PC-9 (cell line): ENCODE data around the gene KDM4C. TPM values are rescaled to one million over a fixed set of nuclear protein-coding genes. Genes with fewer than 3 reads are reported as not detected.

Experiments
- BruUV-seq: library from RNA; stranded (reverse); fragments of 400-500 nt; replicated peaks from 2 replicates; lab custom pipeline; 2021; lab: Mats Ljungman, UMichigan
- CTCF ChIA-PET: fragments of 300-600 bp; sonication (Branson Sonifier 250); formaldehyde crosslinking; loops from one replicate; lab custom pipeline; 2022; ENCODE audit warnings: antibody characterized with exemption; lab: Charles Lee
- POLR2A ChIA-PET: fragments of 300-600 bp; sonication (Branson Sonifier 250); formaldehyde crosslinking; loops from one replicate; lab custom pipeline; 2022; ENCODE audit warnings: antibody characterized with exemption; ENCODE audit not compliant: unreplicated experiment; lab: Charles Lee
- DNase-seq, 2 experiments: peaks; one replicate each; pipeline versions ENCODE4 v3.0.0 to v3.0.0-alpha.2; 2015 to 2022; ENCODE audit warnings: mixed read lengths in 1 of 2
- H2AFZ ChIP-seq: fragments of 200-600 bp; sonication (generic); 2 replicates; pipeline ENCODE4 v1.8.1; 2017; ENCODE audit warnings: antibody characterized with exemption
- H3F3A ChIP-seq: fragments of 200-600 bp; sonication (generic); 2 replicates; pipeline ENCODE4 v1.8.1; 2017; ENCODE audit warnings: antibody characterized with exemption, mild to moderate bottlenecking, low read depth; ENCODE audit not compliant: insufficient read depth
- H3K27ac ChIP-seq: fragments of 200-600 bp; sonication (generic); 2 replicates; pipeline ENCODE4 v1.6.1; 2016; ENCODE audit warnings: mixed run types
- H3K27me3 ChIP-seq: fragments of 200-600 bp; sonication (generic); 2 replicates; pipeline ENCODE4 v1.6.1; 2016; ENCODE audit warnings: low read depth, mixed run types; ENCODE audit not compliant: insufficient read depth
- H3K36me3 ChIP-seq: fragments of 200-600 bp; sonication (generic); 2 replicates; pipeline ENCODE4 v1.6.1; 2016; ENCODE audit warnings: low read depth, mixed run types
- H3K4me1 ChIP-seq: fragments of 200-600 bp; sonication (generic); replicated peaks from 2 replicates; pipeline ENCODE4 v1.6.1; 2016; ENCODE audit warnings: mixed run types; ENCODE audit not compliant: insufficient read depth
- H3K4me2 ChIP-seq: fragments of 200-600 bp; sonication (generic); 2 replicates; pipeline ENCODE4 v1.6.1; 2017; ENCODE audit warnings: mixed run types
- H3K4me3 ChIP-seq: fragments of 200-600 bp; sonication (generic); 2 replicates; pipeline ENCODE4 v1.6.1; 2016; ENCODE audit warnings: mixed run types
- H3K79me2 ChIP-seq: fragments of 200-600 bp; sonication (generic); 2 replicates; pipeline ENCODE4 v1.6.1; 2017; ENCODE audit warnings: low read depth, mixed run types
- H3K9me2 ChIP-seq: fragments of 200-600 bp; sonication (generic); 2 replicates; pipeline ENCODE4 v1.8.1; 2017; ENCODE audit warnings: mild to moderate bottlenecking; ENCODE audit not compliant: insufficient read depth
- H3K9me3 ChIP-seq: fragments of 200-600 bp; sonication (generic); 2 replicates; pipeline ENCODE4 v1.8.1; 2016; ENCODE audit warnings: low read depth; ENCODE audit not compliant: insufficient read depth
- H4K20me1 ChIP-seq: fragments of 200-600 bp; sonication (generic); 2 replicates; pipeline ENCODE4 v1.8.1; 2017; ENCODE audit not compliant: insufficient read depth
- EZH2 ChIP-seq: fragments of 200-600 bp; sonication (generic); IDR thresholded peaks from 2 replicates; pipeline ENCODE4 v1.8.0; 2017; ENCODE audit warnings: antibody characterized with exemption, low read depth
- intact Hi-C: fragments of 100-400 bp; cut with micrococcal nuclease; formaldehyde crosslinking; loops from one replicate; pipeline ENCODE4 v1.10.0; 2022; ENCODE audit not compliant: unreplicated experiment
- total RNA-seq: library from RNA; stranded (reverse); gene quantifications from 2 replicates; pipeline ENCODE4 v1.2.3, GENCODE V29; 2021
- TF ChIP-seq, protein P1 (sequence below): fragments of 200-600 bp; sonication (generic); conservative IDR thresholded peaks from 2 replicates; pipeline ENCODE4 v1.6.1; 2017; ENCODE audit warnings: mixed run types, antibody characterized with exemption, mild to moderate bottlenecking, moderate library complexity

Gene KDM4C
- total RNA-seq, 1 experiment from 2014 or later: 12.9 TPM

DNA sequence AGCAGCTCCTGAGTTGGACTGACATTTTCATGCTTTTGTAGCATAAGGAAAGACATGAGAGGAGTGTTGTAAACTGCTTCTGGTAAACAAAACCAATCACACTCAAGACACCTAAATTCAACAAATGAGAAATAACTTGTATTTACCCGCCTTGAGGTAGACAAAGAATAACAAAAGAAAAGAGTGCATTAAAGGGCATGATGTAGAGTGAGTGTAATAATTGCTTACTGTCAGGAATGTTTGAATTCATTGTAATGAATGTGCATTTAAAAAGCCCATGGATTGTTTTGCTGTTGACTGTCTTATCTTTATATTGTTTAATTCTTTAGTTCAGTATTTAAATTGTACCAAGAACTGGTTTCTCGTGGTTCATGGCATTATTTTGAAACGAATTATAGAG, 61.8 kb downstream of the KDM4C start:
- no peak for DNase-seq
- Histone ChIP-seq H2AFZ (no peak overlapping the region), H3K27me3 (no peaks in the 10 kb centered on the region), H3K27ac (no peak overlapping the region), H3K36me3 (no peaks in the 10 kb centered on the region), H3K4me1 (no peaks in the 10 kb centered on the region), H3F3A (no peaks in the 10 kb centered on the region), H3K9me2 (no peaks in the 10 kb centered on the region), H4K20me1 (no peaks in the 10 kb centered on the region), H3K79me2 (no peaks in the 10 kb centered on the region), H3K9me3 (no peaks in the 10 kb centered on the region), H3K4me3 (no peak overlapping the region), H3K4me2 (no peak overlapping the region)
- ChIA-PET POLR2A (no interaction called here), CTCF (interaction anchor here (0.7 kb wide), 1 partner anchor 765 kb away, joined by 3 read pairs; no protein-coding TSS in a partner anchor)
- intact Hi-C loops: no loop called here
- TF ChIP-seq EZH2: no peak
- TF ChIP-seq, protein P1, sequence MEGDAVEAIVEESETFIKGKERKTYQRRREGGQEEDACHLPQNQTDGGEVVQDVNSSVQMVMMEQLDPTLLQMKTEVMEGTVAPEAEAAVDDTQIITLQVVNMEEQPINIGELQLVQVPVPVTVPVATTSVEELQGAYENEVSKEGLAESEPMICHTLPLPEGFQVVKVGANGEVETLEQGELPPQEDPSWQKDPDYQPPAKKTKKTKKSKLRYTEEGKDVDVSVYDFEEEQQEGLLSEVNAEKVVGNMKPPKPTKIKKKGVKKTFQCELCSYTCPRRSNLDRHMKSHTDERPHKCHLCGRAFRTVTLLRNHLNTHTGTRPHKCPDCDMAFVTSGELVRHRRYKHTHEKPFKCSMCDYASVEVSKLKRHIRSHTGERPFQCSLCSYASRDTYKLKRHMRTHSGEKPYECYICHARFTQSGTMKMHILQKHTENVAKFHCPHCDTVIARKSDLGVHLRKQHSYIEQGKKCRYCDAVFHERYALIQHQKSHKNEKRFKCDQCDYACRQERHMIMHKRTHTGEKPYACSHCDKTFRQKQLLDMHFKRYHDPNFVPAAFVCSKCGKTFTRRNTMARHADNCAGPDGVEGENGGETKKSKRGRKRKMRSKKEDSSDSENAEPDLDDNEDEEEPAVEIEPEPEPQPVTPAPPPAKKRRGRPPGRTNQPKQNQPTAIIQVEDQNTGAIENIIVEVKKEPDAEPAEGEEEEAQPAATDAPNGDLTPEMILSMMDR: no peak
- no TSS peak for BruUV-seq

DNA sequence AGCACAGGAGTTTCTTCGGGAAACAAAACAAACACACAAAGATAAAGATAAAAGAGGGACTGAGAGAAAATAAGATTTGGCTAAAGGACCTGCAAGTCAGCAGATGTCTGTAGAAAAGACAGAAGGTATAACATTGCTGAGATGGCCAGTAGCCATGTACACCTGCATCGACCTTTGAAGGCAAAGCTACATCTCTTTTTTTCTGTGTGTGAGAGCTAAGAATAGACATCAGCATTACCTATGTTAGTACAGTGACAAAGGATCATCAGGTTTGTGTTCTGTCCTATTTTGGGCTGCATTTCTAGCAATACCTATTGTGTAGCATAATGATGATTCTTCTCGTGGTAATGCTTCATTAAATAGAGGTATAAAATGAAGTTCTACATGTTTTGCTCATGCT, 64.9 kb downstream of the KDM4C start:
- H2AFZ ChIP-seq: no peak overlapping the region
- no peaks in the 10 kb centered on the region for H3K9me3 ChIP-seq
- intact Hi-C loops: loop anchor here (10.0 kb wide), 1 partner anchor 832 kb away; no protein-coding TSS in a partner anchor
- no peaks in the 10 kb centered on the region for H3F3A ChIP-seq
- no peaks in the 10 kb centered on the region for H3K27me3 ChIP-seq
- no peak overlapping the region for H3K4me3 ChIP-seq
- H3K9me2 ChIP-seq: no peaks in the 10 kb centered on the region
- H3K4me2 ChIP-seq: no peak overlapping the region
- no peaks in the 10 kb centered on the region for H3K4me1 ChIP-seq
- H3K79me2 ChIP-seq: no peaks in the 10 kb centered on the region
- ChIA-PET CTCF (no interaction called here), POLR2A (no interaction called here)
- TF ChIP-seq EZH2: no peak
- TF ChIP-seq, protein P1: no peak
- BruUV-seq: no TSS peak
- DNase-seq: no peak
- H3K36me3 ChIP-seq: no peaks in the 10 kb centered on the region
- H3K27ac ChIP-seq: no peak overlapping the region
- H4K20me1 ChIP-seq: no peaks in the 10 kb centered on the region

DNA sequence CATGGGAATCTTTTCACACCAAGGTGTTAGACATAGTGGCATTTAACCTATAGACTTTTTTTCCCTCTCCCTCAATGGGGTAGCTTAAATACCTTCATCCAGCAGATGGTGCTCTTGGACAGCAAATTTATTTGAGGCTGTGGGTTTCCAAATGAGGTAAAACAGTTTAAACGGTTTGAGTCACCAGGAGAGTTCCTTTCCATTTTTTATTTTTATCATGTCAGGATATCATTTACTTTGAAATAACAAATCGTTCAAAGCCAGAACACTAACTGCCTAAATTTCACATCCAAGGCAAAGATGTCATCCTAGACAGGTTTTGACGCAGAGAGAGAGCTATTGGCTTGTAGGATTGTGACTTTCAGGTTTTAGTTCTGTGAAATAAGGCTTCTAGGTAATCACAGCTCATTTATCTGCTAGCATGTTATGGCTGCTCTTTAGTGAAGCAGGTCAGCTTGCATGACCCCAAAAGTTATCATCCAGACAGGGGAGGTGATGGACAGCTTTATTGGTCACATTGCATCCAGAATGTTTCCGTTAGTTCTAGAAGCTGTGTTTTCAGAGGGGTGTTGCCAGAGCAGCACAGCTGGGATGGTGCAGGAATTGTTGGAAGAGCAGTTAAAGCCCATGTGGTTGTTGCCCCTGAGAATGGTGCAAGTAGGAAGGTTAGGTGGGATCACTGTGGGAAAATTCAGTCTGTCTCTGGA, 69.8 kb downstream of the KDM4C start:
- H3K36me3 ChIP-seq: no peaks in the 10 kb centered on the region
- BruUV-seq: no TSS peak
- no peaks in the 10 kb centered on the region for H3F3A ChIP-seq
- no peak overlapping the region for H3K4me2 ChIP-seq
- no peaks in the 10 kb centered on the region for H3K79me2 ChIP-seq
- ChIA-PET CTCF (interaction anchor here (0.7 kb wide), 1 partner anchor 230 kb away, joined by 3 read pairs; no protein-coding TSS in a partner anchor), POLR2A (interaction anchor here (0.6 kb wide), 1 partner anchor 659 kb away, joined by 5 read pairs; no protein-coding TSS in a partner anchor)
- no peak overlapping the region for H3K27ac ChIP-seq
- H3K27me3 ChIP-seq: no peaks in the 10 kb centered on the region
- H3K9me2 ChIP-seq: no peaks in the 10 kb centered on the region
- H3K4me3 ChIP-seq: no peak overlapping the region
- H4K20me1 ChIP-seq: no peaks in the 10 kb centered on the region
- H3K9me3 ChIP-seq: no peaks in the 10 kb centered on the region
- H2AFZ ChIP-seq: no peak overlapping the region
- H3K4me1 ChIP-seq: no peaks in the 10 kb centered on the region
- intact Hi-C loops: loop anchor here (5.0 to 10.0 kb wide), 2 partner anchors 710 to 827 kb away; no protein-coding TSS in a partner anchor
- TF ChIP-seq, protein P1: peak; percentile 66
- TF ChIP-seq EZH2: no peak
- no peak for DNase-seq
